DMS153 treated with DMSO at 0.1 percent for 48 hours (cell line): Measurements from ENCODE around the gene THAP12.

Source experiments
- DNase-seq: peaks from one replicate; lab custom pipeline; 2025; ENCODE audit not compliant: unreplicated experiment; lab: John Stamatoyannopoulos, UW

THAP12 gene

GRCh38 chr11:76307978-76308747 lies 72.8 kb downstream of the THAP12 start:
- no peak for DNase-seq

- no peak for DNase-seq
These were observed 73.5 kb downstream of the THAP12 start for GRCh38 chr11:76307396-76307795.

- DNase-seq: no peak
These were observed 77.5 kb downstream of the THAP12 start for GRCh38 chr11:76303399-76303798.

- no peak for DNase-seq
These were observed 77.9 kb downstream of the THAP12 start for GRCh38 chr11:76302996-76303395.
